Trophoblast cell (in vitro differentiated cells and primary cell): ENCODE measurements around the gene IGF2R.
A peak's percentile ranks its signal among the peaks of the same experiment; 100 is the strongest.

Experiments
- DNase-seq, 2 donors: peaks; one replicate each; pipeline ENCODE4 v3.0.0-alpha.2; 2016
- H2AFZ ChIP-seq: 2 replicates; pipeline ENCODE4 v1.6.1; 2013; ENCODE audit warnings: low read length, moderate library complexity, mild to moderate bottlenecking; ENCODE audit not compliant: insufficient read depth, poor library complexity
- H2AK5ac ChIP-seq: 2 replicates; pipeline ENCODE4 v1.6.1; 2013; ENCODE audit warnings: mild to moderate bottlenecking, low read length
- H2BK120ac ChIP-seq: 2 replicates; pipeline ENCODE4 v1.6.1; 2013; ENCODE audit warnings: low read length, mild to moderate bottlenecking, moderate library complexity; ENCODE audit not compliant: insufficient read depth, poor library complexity
- H2BK12ac ChIP-seq: 2 replicates; pipeline ENCODE4 v1.6.1; 2013; ENCODE audit warnings: mild to moderate bottlenecking, low read length, moderate library complexity
- H2BK5ac ChIP-seq: 2 replicates; pipeline ENCODE4 v1.6.1; 2013; ENCODE audit warnings: low read length, low read depth, moderate library complexity, mild to moderate bottlenecking; ENCODE audit not compliant: poor library complexity
- H3K14ac ChIP-seq: 2 replicates; pipeline ENCODE4 v1.6.1; 2013; ENCODE audit warnings: mild to moderate bottlenecking, low read length
- H3K18ac ChIP-seq: 2 replicates; pipeline ENCODE4 v1.6.1; 2013; ENCODE audit warnings: mild to moderate bottlenecking, low read length
- H3K23ac ChIP-seq: 2 replicates; pipeline ENCODE4 v1.6.1; 2013; ENCODE audit warnings: low read length
- H3K27ac ChIP-seq: 2 replicates; pipeline ENCODE4 v1.5.1; 2013; ENCODE audit warnings: low read depth, mild to moderate bottlenecking, inconsistent platforms, low read length, moderate library complexity
- H3K27me3 ChIP-seq: 2 replicates; pipeline ENCODE4 v1.6.1; 2013; ENCODE audit warnings: inconsistent platforms, mild to moderate bottlenecking, low read length, moderate library complexity; ENCODE audit not compliant: insufficient read depth
- H3K36me3 ChIP-seq, 2 experiments: 1 replicate in 1 of 2; 2 replicates in 1 of 2; pipeline ENCODE4 v1.6.1; 2013; ENCODE audit warnings: low read length in 2 of 2, mild to moderate bottlenecking in 2 of 2, moderate library complexity in 1 of 2; ENCODE audit not compliant: insufficient read depth in 2 of 2, control insufficient read depth in 1 of 2
- H3K4ac ChIP-seq: 2 replicates; pipeline ENCODE4 v1.6.1; 2013; ENCODE audit warnings: low read depth, mild to moderate bottlenecking, low read length, moderate library complexity
- H3K4me1 ChIP-seq, 2 experiments: 1 replicate in 1 of 2; 2 replicates in 1 of 2; pipeline ENCODE4 v1.6.1; 2013; ENCODE audit warnings: low read length in 2 of 2, mild to moderate bottlenecking in 2 of 2, moderate library complexity in 1 of 2; ENCODE audit not compliant: insufficient read depth in 2 of 2, control insufficient read depth in 1 of 2
- H3K4me2 ChIP-seq: 2 replicates; pipeline ENCODE4 v1.6.1; 2013; ENCODE audit warnings: inconsistent platforms, mild to moderate bottlenecking, low read length, moderate library complexity
- H3K4me3 ChIP-seq: 2 replicates; pipeline ENCODE4 v1.5.1; 2013; ENCODE audit warnings: mild to moderate bottlenecking, low read depth, low read length, inconsistent platforms
- H3K79me1 ChIP-seq: one replicate; pipeline ENCODE4 v1.6.1; 2013; ENCODE audit warnings: low read length
- H3K79me2 ChIP-seq: 2 replicates; pipeline ENCODE4 v1.6.1; 2013; ENCODE audit warnings: low read length, mild to moderate bottlenecking; ENCODE audit not compliant: control insufficient read depth, insufficient read depth, poor library complexity
- H3K9ac ChIP-seq: 2 replicates; pipeline ENCODE4 v1.6.1; 2013; ENCODE audit warnings: mild to moderate bottlenecking, low read length
- H3K9me3 ChIP-seq: 2 replicates; pipeline ENCODE4 v1.6.1; 2013; ENCODE audit warnings: low read depth, mild to moderate bottlenecking, control low read depth, inconsistent platforms, low read length; ENCODE audit not compliant: insufficient read depth
- H4K12ac ChIP-seq: 2 replicates; pipeline ENCODE4 v1.6.1; 2013; ENCODE audit warnings: low read depth, mild to moderate bottlenecking, low read length, moderate library complexity
- H4K8ac ChIP-seq: 2 replicates; pipeline ENCODE4 v1.6.1; 2013; ENCODE audit warnings: low read depth, mild to moderate bottlenecking, low read length, moderate library complexity
- H4K91ac ChIP-seq: one replicate; pipeline ENCODE4 v1.6.1; 2013; ENCODE audit warnings: low read depth, mild to moderate bottlenecking, low read length, moderate library complexity
- WGBS: extraction: QIAGEN DNeasy Blood & Tissue Kit; methylation state at CpG from one replicate; pipeline ENCODE4 v1.1.7; 2013; ENCODE audit warnings: missing lambda C conversion rate; ENCODE audit not compliant: insufficient read length, insufficient coverage; ENCODE audit errors: extremely low coverage; 5-methylcytosine and 5-hydroxymethylcytosine counted together

The IGF2R gene

GRCh38 chr6:159995405-159995804 is 26.5 kb downstream of the IGF2R start:
- Histone ChIP-seq H3K27me3 (no peaks in the 10 kb centered on the region), H3K14ac (no peak overlapping the region), H2BK5ac (no peak overlapping the region), H3K9ac (no peak overlapping the region), H2BK120ac (no peak overlapping the region), H3K9me3 (no peaks in the 10 kb centered on the region), H4K91ac (no peak overlapping the region), H4K8ac (no peak overlapping the region), H3K79me2 (peaks cover 7% of the 10 kb centered on the region), H3K23ac (no peak overlapping the region), H3K4me1 (peaks cover 11 to 12% of the 10 kb centered on the region in 2 experiments), H3K36me3 (peaks cover 5 to 12% of the 10 kb centered on the region in 2 experiments), H2BK12ac (no peak overlapping the region), H3K4me3 (no peak overlapping the region), H3K18ac (no peak overlapping the region), H4K12ac (no peak overlapping the region), H3K79me1 (no peaks in the 10 kb centered on the region), H3K27ac (no peak overlapping the region), H3K4me2 (no peak overlapping the region), H2AK5ac (no peak overlapping the region), H3K4ac (no peak overlapping the region), H2AFZ (no peak overlapping the region)
- no peak for DNase-seq
- WGBS = no CpG with 5 or more reads among the region's 2 CpGs

- Histone ChIP-seq H4K91ac (no peak overlapping the region), H3K4me2 (no peak overlapping the region), H3K27me3 (no peaks in the 10 kb centered on the region), H2AFZ (no peak overlapping the region), H3K4me1 (peaks cover 11 to 12% of the 10 kb centered on the region in 2 experiments), H3K36me3 (peaks cover 5 to 12% of the 10 kb centered on the region in 2 experiments), H3K79me2 (peaks cover 7% of the 10 kb centered on the region), H2BK5ac (no peak overlapping the region), H2BK120ac (no peak overlapping the region), H3K14ac (no peak overlapping the region), H3K79me1 (no peaks in the 10 kb centered on the region), H3K23ac (no peak overlapping the region), H4K8ac (no peak overlapping the region), H3K4ac (peak overlapping the region; percentile 70), H2AK5ac (no peak overlapping the region), H3K9ac (no peak overlapping the region), H4K12ac (no peak overlapping the region), H3K18ac (no peak overlapping the region), H2BK12ac (no peak overlapping the region), H3K9me3 (no peaks in the 10 kb centered on the region), H3K4me3 (no peak overlapping the region), H3K27ac (no peak overlapping the region)
- DNase-seq = no peak
- no CpG with 5 or more reads among the region's 5 CpGs for WGBS
Observed at GRCh38 chr6:159996087-159996622, 27.3 kb downstream of the IGF2R start.

GRCh38 chr6:159996626-159997497 is 28.0 kb downstream of the IGF2R start:
- H3K79me2 ChIP-seq = peaks cover 7% of the 10 kb centered on the region
- no peak overlapping the region for H4K12ac ChIP-seq
- no peaks in the 10 kb centered on the region for H3K9me3 ChIP-seq
- peak overlapping the region; percentile 70 for H3K4ac ChIP-seq
- H3K14ac ChIP-seq = no peak overlapping the region
- no peak overlapping the region for H3K23ac ChIP-seq
- peaks cover 4 to 8% of the 10 kb centered on the region in 2 experiments for H3K36me3 ChIP-seq
- no peak overlapping the region for H4K91ac ChIP-seq
- no peak overlapping the region for H2AFZ ChIP-seq
- H4K8ac ChIP-seq = no peak overlapping the region
- H3K18ac ChIP-seq = peak overlapping the region; percentile 48
- H2BK12ac ChIP-seq = no peak overlapping the region
- no peak overlapping the region for H3K4me2 ChIP-seq
- no peak overlapping the region for H3K9ac ChIP-seq
- H3K27me3 ChIP-seq = no peaks in the 10 kb centered on the region
- no peak overlapping the region for H2BK120ac ChIP-seq
- no peak overlapping the region for H3K4me3 ChIP-seq
- no CpG with 5 or more reads among the region's 12 CpGs for WGBS
- DNase-seq = no peak
- no peak overlapping the region for H3K27ac ChIP-seq
- H3K79me1 ChIP-seq = no peaks in the 10 kb centered on the region
- no peak overlapping the region for H2AK5ac ChIP-seq
- no peak overlapping the region for H2BK5ac ChIP-seq
- H3K4me1 ChIP-seq = peaks cover 11 to 12% of the 10 kb centered on the region in 2 experiments

- Histone ChIP-seq H2BK120ac (no peak overlapping the region), H3K79me1 (no peaks in the 10 kb centered on the region), H3K9me3 (no peaks in the 10 kb centered on the region), H3K4me3 (no peak overlapping the region), H4K91ac (no peak overlapping the region), H3K79me2 (peaks cover 7% of the 10 kb centered on the region), H3K14ac (no peak overlapping the region), H2AK5ac (no peak overlapping the region), H3K27me3 (no peaks in the 10 kb centered on the region), H2BK12ac (no peak overlapping the region), H4K12ac (no peak overlapping the region), H3K36me3 (peaks cover 4 to 8% of the 10 kb centered on the region in 2 experiments), H3K18ac (no peak overlapping the region), H3K4ac (peak overlapping the region; percentile 30), H3K4me2 (no peak overlapping the region), H3K4me1 (peaks cover 11 to 12% of the 10 kb centered on the region in 2 experiments), H4K8ac (no peak overlapping the region), H2BK5ac (no peak overlapping the region), H3K9ac (no peak overlapping the region), H2AFZ (no peak overlapping the region), H3K23ac (no peak overlapping the region), H3K27ac (no peak overlapping the region)
- no peak for DNase-seq
- no CpG with 5 or more reads among the region's 11 CpGs for WGBS
Observed at GRCh38 chr6:159997498-159998101, 28.7 kb downstream of the IGF2R start.
